ENCODE results near the gene SNX25. TPM values are rescaled to one million over a fixed set of nuclear protein-coding genes. Genes with fewer than 3 reads are reported as not detected.

SNX25 gene
- total RNA-seq, 4 donors from 2014 or later, result 12.4 to 92.4 (median 17.8) TPM

DNA sequence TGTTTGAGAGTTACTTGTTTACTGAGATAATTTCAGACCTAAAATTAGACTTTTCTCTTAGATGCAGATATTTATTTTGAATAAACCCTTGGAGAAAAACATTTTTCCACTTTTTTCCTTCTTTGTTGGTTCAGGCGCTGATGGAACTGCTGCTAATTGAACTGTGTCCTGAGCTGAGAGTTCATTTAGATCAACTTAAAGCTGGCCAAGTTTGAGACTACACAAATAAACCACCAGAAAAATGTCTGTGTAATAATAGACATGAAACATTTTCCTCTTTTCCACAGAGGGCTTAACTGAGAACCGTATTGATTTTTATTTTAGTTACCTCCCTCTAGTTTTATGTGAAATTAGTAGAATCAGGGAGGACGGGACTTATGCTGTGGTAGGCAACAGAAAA, 153.9 kb downstream of the SNX25 start:
- Histone ChIP-seq H3K4me3 (no peak overlapping the region), H3K9me3 (no peaks in the 10 kb centered on the region), H3K36me3 (peaks cover 0 to 7% (median 0%) of the 10 kb centered on the region in 3 donors), H3K27me3 (no peaks in the 10 kb centered on the region), H3K4me1 (no peaks in the 10 kb centered on the region), H3K27ac (no peak overlapping the region)
- no peak for TF ChIP-seq POLR2A (IDR thresholded peaks at IDR 0.05)
- TF ChIP-seq, protein P1, sequence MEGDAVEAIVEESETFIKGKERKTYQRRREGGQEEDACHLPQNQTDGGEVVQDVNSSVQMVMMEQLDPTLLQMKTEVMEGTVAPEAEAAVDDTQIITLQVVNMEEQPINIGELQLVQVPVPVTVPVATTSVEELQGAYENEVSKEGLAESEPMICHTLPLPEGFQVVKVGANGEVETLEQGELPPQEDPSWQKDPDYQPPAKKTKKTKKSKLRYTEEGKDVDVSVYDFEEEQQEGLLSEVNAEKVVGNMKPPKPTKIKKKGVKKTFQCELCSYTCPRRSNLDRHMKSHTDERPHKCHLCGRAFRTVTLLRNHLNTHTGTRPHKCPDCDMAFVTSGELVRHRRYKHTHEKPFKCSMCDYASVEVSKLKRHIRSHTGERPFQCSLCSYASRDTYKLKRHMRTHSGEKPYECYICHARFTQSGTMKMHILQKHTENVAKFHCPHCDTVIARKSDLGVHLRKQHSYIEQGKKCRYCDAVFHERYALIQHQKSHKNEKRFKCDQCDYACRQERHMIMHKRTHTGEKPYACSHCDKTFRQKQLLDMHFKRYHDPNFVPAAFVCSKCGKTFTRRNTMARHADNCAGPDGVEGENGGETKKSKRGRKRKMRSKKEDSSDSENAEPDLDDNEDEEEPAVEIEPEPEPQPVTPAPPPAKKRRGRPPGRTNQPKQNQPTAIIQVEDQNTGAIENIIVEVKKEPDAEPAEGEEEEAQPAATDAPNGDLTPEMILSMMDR (IDR thresholded peaks at IDR 0.05), result no peak
- DNase-seq, result no peak

DNA sequence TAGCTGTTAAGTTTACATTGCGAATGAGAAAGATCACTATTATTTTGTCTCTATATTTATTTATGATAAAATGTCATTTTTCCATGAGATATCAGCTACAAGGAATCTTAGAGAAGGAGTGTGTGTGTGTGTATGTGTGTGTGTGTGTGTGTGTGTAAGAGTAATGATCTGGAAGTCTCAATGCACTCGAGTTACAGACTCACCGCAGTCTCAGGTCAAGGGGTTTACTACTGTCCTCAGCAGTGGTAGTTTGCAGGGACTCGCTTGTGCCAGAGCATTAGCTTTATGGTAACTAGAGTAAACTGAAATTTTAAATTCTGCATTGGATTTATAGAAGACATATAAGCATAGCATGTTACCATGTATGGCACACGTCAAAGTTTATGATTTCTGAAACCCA, 155.5 kb downstream of the SNX25 start:
- no peak for DNase-seq
- no peaks in the 10 kb centered on the region for H3K9me3 ChIP-seq
- no peaks in the 10 kb centered on the region for H3K27me3 ChIP-seq
- no peaks in the 10 kb centered on the region for H3K4me1 ChIP-seq
- no peaks in the 10 kb centered on the region for H3K36me3 ChIP-seq
- no peak overlapping the region for H3K27ac ChIP-seq
- TF ChIP-seq, protein P1 (IDR thresholded peaks at IDR 0.05), result no peak
- TF ChIP-seq POLR2A (IDR thresholded peaks at IDR 0.05), result no peak
- H3K4me3 ChIP-seq, result no peak overlapping the region

DNA sequence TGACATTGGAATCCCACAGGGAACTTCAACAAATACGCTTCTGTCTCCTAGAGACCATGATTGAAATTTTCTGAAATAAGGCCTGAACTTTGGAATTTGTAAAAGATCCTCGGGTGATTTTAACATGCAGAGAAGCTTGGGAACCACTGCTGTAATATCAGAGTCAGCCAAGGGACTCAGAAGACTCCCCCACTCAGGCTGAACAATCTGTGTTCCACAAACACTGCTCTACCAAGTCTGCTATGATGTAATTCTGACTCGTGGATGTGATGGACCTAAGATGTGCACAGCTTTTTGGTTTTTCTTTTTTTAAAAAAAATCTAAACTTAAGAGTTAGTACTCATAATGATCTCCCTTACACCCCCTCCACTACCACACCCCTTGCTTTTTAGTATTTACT, 160.3 kb downstream of the SNX25 start:
- Histone ChIP-seq H3K27ac (no peak overlapping the region), H3K27me3 (no peaks in the 10 kb centered on the region), H3K4me3 (no peak overlapping the region), H3K4me1 (no peaks in the 10 kb centered on the region), H3K9me3 (no peaks in the 10 kb centered on the region), H3K36me3 (peaks cover 0 to 19% (median 0%) of the 10 kb centered on the region in 3 donors)
- TF ChIP-seq, protein P1 (IDR thresholded peaks at IDR 0.05), result no peak
- TF ChIP-seq POLR2A (IDR thresholded peaks at IDR 0.05), result no peak
- no peak for DNase-seq

DNA sequence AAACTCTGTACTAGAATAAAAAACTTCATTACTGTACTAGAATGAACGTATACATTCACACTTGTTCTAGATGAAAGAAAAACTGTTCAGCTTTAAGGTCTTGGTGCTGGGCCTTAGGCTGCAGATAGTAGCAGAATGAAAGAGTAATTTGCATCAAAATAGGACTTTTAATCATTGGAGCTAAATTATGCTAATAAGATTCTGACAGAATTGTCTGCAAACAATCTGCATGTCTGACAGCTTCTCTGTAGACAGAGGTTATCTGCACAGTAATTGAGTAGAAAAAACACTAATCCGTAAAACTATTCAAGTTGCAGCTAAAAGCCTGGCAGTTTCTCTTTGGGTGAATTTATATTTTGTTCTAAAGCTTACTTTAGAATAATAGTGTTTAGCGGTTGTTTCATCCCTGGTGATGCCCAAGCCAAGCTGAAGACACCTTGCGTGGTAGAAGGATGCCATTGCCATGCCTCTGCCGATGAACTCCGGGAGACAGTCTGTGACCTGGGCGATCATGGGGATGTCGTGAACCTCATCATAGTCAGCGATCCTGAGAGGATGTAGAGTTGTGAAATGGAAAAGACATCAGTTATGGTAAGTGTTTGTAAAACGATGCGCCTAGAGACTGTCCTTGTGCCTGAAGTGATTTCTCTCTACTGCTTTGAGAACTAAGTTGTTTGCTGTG, 161.0 kb downstream of the SNX25 start:
- Histone ChIP-seq H3K9me3 (no peaks in the 10 kb centered on the region), H3K27me3 (no peaks in the 10 kb centered on the region), H3K36me3 (peaks cover 0 to 19% (median 0%) of the 10 kb centered on the region in 3 donors), H3K4me1 (no peaks in the 10 kb centered on the region), H3K4me3 (no peak overlapping the region), H3K27ac (no peak overlapping the region)
- no peak for TF ChIP-seq POLR2A (IDR thresholded peaks at IDR 0.05)
- TF ChIP-seq, protein P1 (IDR thresholded peaks at IDR 0.05), result no peak
- no peak for DNase-seq

DNA sequence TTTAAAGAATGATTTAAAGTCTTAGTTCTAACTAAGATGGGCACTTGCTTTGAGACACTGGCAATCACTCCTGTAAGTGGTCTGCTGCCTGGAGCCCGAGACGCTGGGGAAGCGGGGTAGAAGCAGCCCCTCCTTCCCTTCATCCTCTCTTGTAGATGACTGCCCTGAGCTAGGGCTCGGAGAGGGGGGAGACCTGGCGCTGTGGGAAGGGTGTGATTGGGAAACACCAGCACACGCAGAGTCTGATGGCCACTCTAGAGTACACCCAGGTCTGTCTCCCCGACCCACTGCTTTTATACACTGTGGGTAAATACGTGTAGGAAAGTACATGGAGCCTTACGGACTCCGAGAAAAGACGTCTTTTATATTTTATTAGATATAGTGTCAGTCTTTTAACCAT, 162.3 kb downstream of the SNX25 start:
- H3K36me3 ChIP-seq, result peaks cover 0 to 19% (median 0%) of the 10 kb centered on the region in 3 donors
- H3K4me1 ChIP-seq, result no peaks in the 10 kb centered on the region
- no peak overlapping the region for H3K27ac ChIP-seq
- TF ChIP-seq, protein P1 (IDR thresholded peaks at IDR 0.05), result no peak
- TF ChIP-seq POLR2A (IDR thresholded peaks at IDR 0.05), result no peak
- no peaks in the 10 kb centered on the region for H3K27me3 ChIP-seq
- DNase-seq, result no peak
- no peaks in the 10 kb centered on the region for H3K9me3 ChIP-seq
- H3K4me3 ChIP-seq, result no peak overlapping the region

Measured in Peyer's patch (tissue), 4 donors.